A549 (cell line): ENCODE data around the gene INPP5K.

Source experiments
- CBX2 ChIP-seq: fragments of 200-600 bp; sonication (generic); IDR thresholded peaks from 2 replicates; pipeline ENCODE4 v1.6.1; 2016; ENCODE audit warnings: low read depth, mild to moderate bottlenecking, borderline replicate concordance
- HES2 ChIP-seq: fragments of >200 bp; sonication (Bioruptor Twin); formaldehyde crosslinking; IDR thresholded peaks from 2 replicates; pipeline ENCODE4 v1.6.1; 2016
- POLR2A ChIP-seq: IDR thresholded peaks from 2 replicates; pipeline ENCODE4 v1.6.1; 2012; ENCODE audit warnings: mild to moderate bottlenecking, low read length

GRCh38 chr17:1493291-1493980 is 23.0 kb downstream of the INPP5K start:
- TF ChIP-seq HES2 (no peak), POLR2A (no peak), CBX2 (no peak)
